NCI-H1436 treated with DMSO at 0.1 percent for 48 hours (cell line): ENCODE data around the gene KRTAP5-4.
"Not testable (repeated sequence)": the region's sequence is repeated elsewhere in the genome, so short reads cannot be mapped to it uniquely, and the experiment has no call there.

ENCODE experiments used
- DNase-seq: peaks from one replicate; lab custom pipeline; 2025; lab: John Stamatoyannopoulos, UW

The KRTAP5-4 gene

GRCh38 chr11:1652771-1653540 is 31.0 kb upstream of the KRTAP5-4 start:
- DNase-seq: no peak

- no peak for DNase-seq
Observed at GRCh38 chr11:1652442-1652770, 30.5 kb upstream of the KRTAP5-4 start.

GRCh38 chr11:1652026-1652425 is 30.1 kb upstream of the KRTAP5-4 start:
- DNase-seq: no peak

- DNase-seq: no peak
Observed at GRCh38 chr11:1651411-1651980, 29.6 kb upstream of the KRTAP5-4 start.

- no peak for DNase-seq
Observed at GRCh38 chr11:1650918-1651262, 29.0 kb upstream of the KRTAP5-4 start.

- DNase-seq: no peak
Observed at GRCh38 chr11:1650034-1650917, 28.3 kb upstream of the KRTAP5-4 start.

GRCh38 chr11:1648653-1649420 is 26.9 kb upstream of the KRTAP5-4 start:
- DNase-seq: no peak

- no peak for DNase-seq
Observed at GRCh38 chr11:1647901-1648652, 26.1 kb upstream of the KRTAP5-4 start.

- DNase-seq: not testable (repeated sequence)
Observed at GRCh38 chr11:1646540-1646939, 24.6 kb upstream of the KRTAP5-4 start.

GRCh38 chr11:1645357-1645821 is 23.5 kb upstream of the KRTAP5-4 start:
- no peak for DNase-seq

- DNase-seq: no peak
Observed at GRCh38 chr11:1644601-1645356, 22.8 kb upstream of the KRTAP5-4 start.

GRCh38 chr11:1643146-1643690 is 21.3 kb upstream of the KRTAP5-4 start:
- no peak for DNase-seq

GRCh38 chr11:1642288-1643145 is 20.6 kb upstream of the KRTAP5-4 start:
- DNase-seq: no peak

- no peak for DNase-seq
Observed at GRCh38 chr11:1641096-1641495, 19.2 kb upstream of the KRTAP5-4 start.

- DNase-seq: no peak
Observed at GRCh38 chr11:1640076-1640946, 18.4 kb upstream of the KRTAP5-4 start.

- no peak for DNase-seq
Observed at GRCh38 chr11:1639666-1640065, 17.7 kb upstream of the KRTAP5-4 start.

- peak; percentile 92 for DNase-seq
Observed at GRCh38 chr11:1639102-1639620, 17.2 kb upstream of the KRTAP5-4 start.

GRCh38 chr11:1638344-1638743 is 16.4 kb upstream of the KRTAP5-4 start:
- no peak for DNase-seq
